ENCODE results near the gene ITPR2.

DNA sequence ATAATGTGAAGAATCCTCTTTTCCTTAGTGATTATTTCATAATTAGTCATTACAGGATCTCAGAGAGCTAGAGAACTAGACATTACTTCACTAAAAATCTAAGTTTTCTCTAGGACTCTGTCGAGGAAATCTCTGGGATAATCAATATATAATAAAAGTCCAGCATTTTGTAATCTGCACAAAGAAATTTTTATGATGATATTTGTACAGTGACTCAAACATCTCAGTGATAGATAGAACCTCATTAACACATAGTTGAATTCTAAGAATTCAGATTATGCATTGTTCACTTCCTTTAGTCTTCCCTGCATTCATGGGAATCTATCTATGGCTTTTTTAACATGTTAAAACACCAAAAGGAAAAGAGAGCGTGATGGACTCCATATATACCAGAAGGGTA lies 11.0 kb downstream of the ITPR2 start:
- no peak for TF ChIP-seq EZH2 (IDR thresholded peaks at IDR 0.05; ENCODE audit: insufficient read depth, poor library complexity, severe bottlenecking)
- no peak for TF ChIP-seq EZH2phosphoT487 (IDR thresholded peaks at IDR 0.05; ENCODE audit: insufficient read depth, low read depth)
